Measurements from ENCODE around the gene KRTAP10-1. TPM values are rescaled to one million over a fixed set of nuclear protein-coding genes. Genes with fewer than 3 reads are reported as not detected.

KRTAP10-1 gene
- total RNA-seq, 1 donor from 2014 or later = not detected

GRCh38 chr21:44516828-44517174 is 23.2 kb downstream of the KRTAP10-1 start:
- H3K4me1 ChIP-seq = no peaks in the 10 kb centered on the region
- DNase-seq (ENCODE audit: low spot score) = no peak
- Mint-ChIP-seq H3K27me3 (ENCODE audit: insufficient read depth, low read depth) (peaks cover 8% of the 10 kb centered on the region), H3K27ac (no peak overlapping the region), H3K4me3 (no peak overlapping the region), H3K9me3 (peaks cover 6% of the 10 kb centered on the region), H3K36me3 (no peaks in the 10 kb centered on the region), H3K4me1 (no peaks in the 10 kb centered on the region)
- H2AFZ ChIP-seq (replicated peaks) = no peak overlapping the region
- no peaks in the 10 kb centered on the region for H3F3A ChIP-seq (ENCODE audit: low read depth)
- H3K36me3 ChIP-seq = no peaks in the 10 kb centered on the region
- H3K9ac ChIP-seq = no peak overlapping the region
- H3K27ac ChIP-seq = no peak overlapping the region
- no peaks in the 10 kb centered on the region for H4K20me1 ChIP-seq (ENCODE audit: low read depth)
- H3K79me2 ChIP-seq (ENCODE audit: low read depth) = no peaks in the 10 kb centered on the region
- TF ChIP-seq EZH2 (IDR thresholded peaks at IDR 0.05) = no peak
- H3K4me3 ChIP-seq = no peak overlapping the region
- H3K27me3 ChIP-seq = no peaks in the 10 kb centered on the region
- no peaks in the 10 kb centered on the region for H3K9me3 ChIP-seq (ENCODE audit: low read depth)
- no peak overlapping the region for H3K4me2 ChIP-seq

- Mint-ChIP-seq H3K36me3 (no peaks in the 10 kb centered on the region), H3K4me1 (no peaks in the 10 kb centered on the region), H3K27ac (no peak overlapping the region), H3K4me3 (no peak overlapping the region), H3K9me3 (peaks cover 6% of the 10 kb centered on the region), H3K27me3 (ENCODE audit: insufficient read depth, low read depth) (peaks cover 10% of the 10 kb centered on the region)
- H3K9ac ChIP-seq = no peak overlapping the region
- no peaks in the 10 kb centered on the region for H3K27me3 ChIP-seq
- TF ChIP-seq EZH2 (IDR thresholded peaks at IDR 0.05) (no peak), EZH2phosphoT487 (IDR thresholded peaks at IDR 0.05) (no peak), CTCF (IDR thresholded peaks at IDR 0.05) (no peak)
- H3K4me2 ChIP-seq = no peak overlapping the region
- H3K9me3 ChIP-seq (ENCODE audit: low read depth) = no peaks in the 10 kb centered on the region
- H4K20me1 ChIP-seq (ENCODE audit: low read depth) = no peaks in the 10 kb centered on the region
- no peaks in the 10 kb centered on the region for H3K4me1 ChIP-seq
- no peak overlapping the region for H3K4me3 ChIP-seq
- no peak overlapping the region for H3K27ac ChIP-seq
- H3K36me3 ChIP-seq = no peaks in the 10 kb centered on the region
- no peaks in the 10 kb centered on the region for H3F3A ChIP-seq (ENCODE audit: low read depth)
- no peak for DNase-seq (ENCODE audit: low spot score)
- H3K79me2 ChIP-seq (ENCODE audit: low read depth) = no peaks in the 10 kb centered on the region
- H2AFZ ChIP-seq (replicated peaks) = no peak overlapping the region
These were observed 23.7 kb downstream of the KRTAP10-1 start for GRCh38 chr21:44516342-44516741.

- H3K36me3 Mint-ChIP-seq = no peaks in the 10 kb centered on the region
- Histone ChIP-seq H3K4me3 (no peak overlapping the region), H4K20me1 (ENCODE audit: low read depth) (no peaks in the 10 kb centered on the region), H3K9me3 (ENCODE audit: low read depth) (no peaks in the 10 kb centered on the region), H3K4me2 (no peak overlapping the region), H3K36me3 (no peaks in the 10 kb centered on the region), H3F3A (ENCODE audit: low read depth) (no peaks in the 10 kb centered on the region), H3K27ac (no peak overlapping the region), H2AFZ (replicated peaks) (no peak overlapping the region), H3K27me3 (no peaks in the 10 kb centered on the region), H3K79me2 (ENCODE audit: low read depth) (no peaks in the 10 kb centered on the region), H3K4me1 (no peaks in the 10 kb centered on the region), H3K9ac (no peak overlapping the region)
- peaks cover 6% of the 10 kb centered on the region for H3K9me3 Mint-ChIP-seq
- H3K27me3 Mint-ChIP-seq (ENCODE audit: insufficient read depth, low read depth) = peaks cover 10% of the 10 kb centered on the region
- no peak for TF ChIP-seq EZH2phosphoT487 (IDR thresholded peaks at IDR 0.05)
- no peak for TF ChIP-seq CTCF (IDR thresholded peaks at IDR 0.05)
- no peak for TF ChIP-seq EZH2 (IDR thresholded peaks at IDR 0.05)
- H3K4me3 Mint-ChIP-seq = no peak overlapping the region
- no peak for DNase-seq (ENCODE audit: low spot score)
- no peaks in the 10 kb centered on the region for H3K4me1 Mint-ChIP-seq
- no peak overlapping the region for H3K27ac Mint-ChIP-seq
These were observed 24.4 kb downstream of the KRTAP10-1 start for GRCh38 chr21:44515359-44516165.

GRCh38 chr21:44514746-44515358 is 25.1 kb downstream of the KRTAP10-1 start:
- no peaks in the 10 kb centered on the region for H3K9me3 ChIP-seq (ENCODE audit: low read depth)
- no peaks in the 10 kb centered on the region for H3K4me1 ChIP-seq

More at GRCh38 chr21:44514746-44515358, 25.1 kb downstream of the KRTAP10-1 start:
- no peak overlapping the region for H3K4me2 ChIP-seq
- peaks cover 6% of the 10 kb centered on the region for H3K9me3 Mint-ChIP-seq
- no peak overlapping the region for H2AFZ ChIP-seq (replicated peaks)
- H3K36me3 ChIP-seq = no peaks in the 10 kb centered on the region
- H4K20me1 ChIP-seq (ENCODE audit: low read depth) = no peaks in the 10 kb centered on the region
- no peaks in the 10 kb centered on the region for H3K4me1 Mint-ChIP-seq
- H3K4me3 ChIP-seq = no peak overlapping the region
- H3F3A ChIP-seq (ENCODE audit: low read depth) = no peaks in the 10 kb centered on the region
- H3K4me3 Mint-ChIP-seq = no peak overlapping the region
- peaks cover 10% of the 10 kb centered on the region for H3K27me3 Mint-ChIP-seq (ENCODE audit: insufficient read depth, low read depth)
- H3K9ac ChIP-seq = no peak overlapping the region
- no peaks in the 10 kb centered on the region for H3K27me3 ChIP-seq
- no peaks in the 10 kb centered on the region for H3K36me3 Mint-ChIP-seq
- H3K27ac Mint-ChIP-seq = no peak overlapping the region
- no peaks in the 10 kb centered on the region for H3K79me2 ChIP-seq (ENCODE audit: low read depth)
- H3K27ac ChIP-seq = no peak overlapping the region
- DNase-seq (ENCODE audit: low spot score) = no peak
- TF ChIP-seq EZH2 (IDR thresholded peaks at IDR 0.05) (no peak), EZH2phosphoT487 (IDR thresholded peaks at IDR 0.05) (no peak), CTCF (IDR thresholded peaks at IDR 0.05) (no peak)

Measured in neural progenitor cell (in vitro differentiated cells).